T-helper 1 cell treated with Interleukin-12 subunit alpha and Interleukin-12 subunit beta and Interleukin-4 antibody, amounts not matched to agents 30 μg/mL and 1 μg/mL, for 36 hours (primary cell): ENCODE data around the gene YIF1B.
A peak's percentile ranks its signal among the peaks of the same experiment; 100 is the strongest.
"Not testable (repeated sequence)": the region's sequence is repeated elsewhere in the genome, so short reads cannot be mapped to it uniquely, and the experiment has no call there.

Source experiments
- H3K27ac Mint-ChIP-seq: one replicate; pipeline ENCODE4 v1.8.0; 2021; ENCODE audit warnings: mild to moderate bottlenecking, mixed read lengths
- H3K27me3 Mint-ChIP-seq: one replicate; pipeline ENCODE4 v1.8.0; 2021; ENCODE audit warnings: low read depth, mixed read lengths
- H3K36me3 Mint-ChIP-seq: one replicate; pipeline ENCODE4 v1.8.0; 2021; ENCODE audit warnings: low read depth, mixed read lengths
- H3K4me1 Mint-ChIP-seq: one replicate; pipeline ENCODE4 v1.8.0; 2021; ENCODE audit warnings: low read depth, mixed read lengths
- H3K4me3 Mint-ChIP-seq: one replicate; pipeline ENCODE4 v1.8.0; 2021; ENCODE audit warnings: mild to moderate bottlenecking, moderate library complexity, mixed read lengths
- H3K9me3 Mint-ChIP-seq: one replicate; pipeline ENCODE4 v1.8.0; 2021; ENCODE audit warnings: mixed read lengths

YIF1B gene

DNA sequence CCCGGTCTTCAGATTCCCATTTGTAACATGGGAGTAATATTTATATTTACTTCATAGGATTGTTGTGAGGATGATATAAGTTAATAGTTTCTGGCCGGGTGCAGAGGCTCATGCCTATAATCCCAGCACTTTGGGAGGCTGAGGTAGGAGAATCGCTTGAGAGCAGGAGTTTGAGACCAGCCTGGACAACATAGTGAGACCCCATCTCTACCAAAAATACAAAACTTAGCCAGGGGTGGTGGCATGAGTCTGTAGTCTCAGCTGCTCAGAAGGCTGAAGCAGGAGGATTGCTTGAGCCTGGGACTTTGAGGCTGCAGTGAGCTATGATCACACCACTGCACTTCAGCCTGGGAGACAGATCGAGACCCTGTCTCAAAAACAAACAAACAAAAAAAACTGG, 31.1 kb upstream of the YIF1B start:
- H3K4me3 Mint-ChIP-seq = no peak overlapping the region
- H3K9me3 Mint-ChIP-seq = no peaks in the 10 kb centered on the region
- no peaks in the 10 kb centered on the region for H3K4me1 Mint-ChIP-seq
- H3K27me3 Mint-ChIP-seq = no peaks in the 10 kb centered on the region
- H3K27ac Mint-ChIP-seq = no peak overlapping the region
- H3K36me3 Mint-ChIP-seq = peaks cover 2% of the 10 kb centered on the region

GRCh38 chr19:38340927-38341326, 25.2 kb upstream of the YIF1B start:
- Mint-ChIP-seq H3K9me3 (no peaks in the 10 kb centered on the region), H3K27ac (no peak overlapping the region), H3K4me3 (no peak overlapping the region), H3K36me3 (no peaks in the 10 kb centered on the region), H3K27me3 (no peaks in the 10 kb centered on the region), H3K4me1 (peaks cover 14% of the 10 kb centered on the region)

GRCh38 chr19:38339011-38339410, 23.3 kb upstream of the YIF1B start:
- not testable (repeated sequence) for H3K9me3 Mint-ChIP-seq, H3K4me3 Mint-ChIP-seq, H3K27me3 Mint-ChIP-seq, H3K27ac Mint-ChIP-seq, H3K36me3 Mint-ChIP-seq
- peaks cover 14% of the 10 kb centered on the region for H3K4me1 Mint-ChIP-seq

GRCh38 chr19:38337360-38337653, 21.6 kb upstream of the YIF1B start:
- no peaks in the 10 kb centered on the region for H3K36me3 Mint-ChIP-seq
- peak overlapping the region; percentile 95 for H3K4me3 Mint-ChIP-seq
- peaks cover 14% of the 10 kb centered on the region for H3K4me1 Mint-ChIP-seq
- H3K27ac Mint-ChIP-seq = peak overlapping the region; percentile 99
- no peaks in the 10 kb centered on the region for H3K27me3 Mint-ChIP-seq
- no peaks in the 10 kb centered on the region for H3K9me3 Mint-ChIP-seq

- Mint-ChIP-seq H3K4me3 (peak overlapping the region; percentile 95), H3K36me3 (no peaks in the 10 kb centered on the region), H3K4me1 (peaks cover 14% of the 10 kb centered on the region), H3K27ac (peak overlapping the region; percentile 99), H3K27me3 (no peaks in the 10 kb centered on the region), H3K9me3 (no peaks in the 10 kb centered on the region)
Observed at GRCh38 chr19:38336638-38337359, 21.1 kb upstream of the YIF1B start.

DNA sequence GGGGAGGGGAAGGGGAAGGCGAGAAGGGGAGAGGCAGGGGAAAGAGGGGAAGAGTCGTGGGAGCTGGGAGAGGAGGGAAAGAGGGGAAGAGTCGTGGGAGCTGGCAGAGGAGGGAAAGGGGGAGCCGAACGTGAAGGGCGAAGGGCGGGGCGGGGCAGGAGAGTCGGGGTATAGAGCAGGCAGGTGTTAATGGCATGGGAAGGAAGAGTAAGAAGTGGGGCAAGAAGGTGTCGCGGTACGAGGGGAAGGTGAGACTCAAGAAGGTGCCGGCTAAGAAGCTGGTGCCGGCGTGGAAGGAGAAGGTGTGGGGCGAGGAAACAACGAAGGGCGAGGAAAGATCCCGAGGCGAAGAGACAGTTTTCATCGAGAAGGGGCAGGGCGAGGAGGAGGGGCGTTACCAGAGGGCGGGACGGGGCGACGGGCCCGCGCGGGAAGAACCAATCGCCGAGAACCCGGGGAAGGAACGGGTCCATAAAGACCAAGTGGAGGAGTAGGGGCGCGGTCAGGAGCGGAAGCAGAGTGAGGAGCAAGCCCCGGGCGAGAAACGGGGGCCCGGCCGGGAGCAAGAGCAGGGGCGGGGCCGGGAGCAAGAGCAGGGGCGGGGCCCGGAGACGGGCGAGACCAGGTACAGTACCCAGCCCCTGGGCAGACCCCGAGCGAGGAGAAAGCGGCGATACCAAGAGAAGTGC, 20.3 kb upstream of the YIF1B start:
- Mint-ChIP-seq H3K4me1 (peaks cover 14% of the 10 kb centered on the region), H3K27ac (peak overlapping the region; percentile 99), H3K9me3 (no peaks in the 10 kb centered on the region), H3K36me3 (no peaks in the 10 kb centered on the region), H3K27me3 (no peaks in the 10 kb centered on the region), H3K4me3 (peak overlapping the region; percentile 95)

DNA sequence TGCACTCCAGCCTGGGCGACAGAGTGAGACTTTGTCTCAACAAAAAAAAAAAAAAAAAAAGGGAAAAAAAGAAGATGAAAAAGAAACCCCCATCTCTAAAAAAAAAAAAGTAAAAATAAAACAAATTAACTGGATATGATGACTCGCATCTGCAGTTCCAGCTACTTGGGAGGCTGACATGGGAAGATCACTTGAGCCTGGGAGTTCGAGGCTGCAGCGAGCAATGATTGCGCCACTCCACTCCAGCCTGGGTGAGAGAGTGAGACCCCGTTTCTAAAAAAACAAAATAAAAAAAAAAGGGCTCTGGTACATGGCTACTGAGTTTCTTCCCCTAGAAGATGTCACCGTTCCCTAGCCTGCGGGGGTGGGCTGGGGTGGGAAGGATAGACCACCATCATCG, 17.5 kb upstream of the YIF1B start:
- Mint-ChIP-seq H3K4me1 (peaks cover 10% of the 10 kb centered on the region), H3K9me3 (no peaks in the 10 kb centered on the region), H3K27me3 (no peaks in the 10 kb centered on the region), H3K4me3 (no peak overlapping the region), H3K27ac (no peak overlapping the region), H3K36me3 (peaks cover 6% of the 10 kb centered on the region)

DNA sequence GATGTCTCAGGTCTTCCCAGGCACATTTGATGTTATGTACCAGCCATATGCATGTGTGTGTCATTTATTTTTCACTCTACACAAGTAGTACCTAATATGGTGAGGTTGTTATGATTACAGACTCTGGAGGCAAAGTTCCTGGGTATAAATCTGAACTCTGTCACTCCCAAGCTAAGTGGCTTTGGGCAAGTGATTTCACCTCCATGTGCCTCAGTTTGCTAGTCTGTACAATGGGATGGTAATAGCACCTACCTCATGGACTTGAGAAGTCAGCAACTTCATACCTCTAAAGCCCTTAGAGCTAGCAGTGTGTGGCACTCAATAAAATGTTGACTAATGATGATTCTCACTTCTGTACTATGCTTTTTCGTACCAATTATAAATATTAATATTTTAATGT, 16.0 kb upstream of the YIF1B start:
- no peaks in the 10 kb centered on the region for H3K27me3 Mint-ChIP-seq
- no peak overlapping the region for H3K4me3 Mint-ChIP-seq
- peaks cover 5% of the 10 kb centered on the region for H3K4me1 Mint-ChIP-seq
- H3K9me3 Mint-ChIP-seq = no peaks in the 10 kb centered on the region
- H3K36me3 Mint-ChIP-seq = peaks cover 12% of the 10 kb centered on the region
- H3K27ac Mint-ChIP-seq = no peak overlapping the region

- Mint-ChIP-seq H3K4me1 (peaks cover 3% of the 10 kb centered on the region), H3K4me3 (no peak overlapping the region), H3K9me3 (no peaks in the 10 kb centered on the region), H3K36me3 (peaks cover 15% of the 10 kb centered on the region), H3K27me3 (no peaks in the 10 kb centered on the region), H3K27ac (no peak overlapping the region)
Observed at GRCh38 chr19:38329651-38330050, 13.9 kb upstream of the YIF1B start.

DNA sequence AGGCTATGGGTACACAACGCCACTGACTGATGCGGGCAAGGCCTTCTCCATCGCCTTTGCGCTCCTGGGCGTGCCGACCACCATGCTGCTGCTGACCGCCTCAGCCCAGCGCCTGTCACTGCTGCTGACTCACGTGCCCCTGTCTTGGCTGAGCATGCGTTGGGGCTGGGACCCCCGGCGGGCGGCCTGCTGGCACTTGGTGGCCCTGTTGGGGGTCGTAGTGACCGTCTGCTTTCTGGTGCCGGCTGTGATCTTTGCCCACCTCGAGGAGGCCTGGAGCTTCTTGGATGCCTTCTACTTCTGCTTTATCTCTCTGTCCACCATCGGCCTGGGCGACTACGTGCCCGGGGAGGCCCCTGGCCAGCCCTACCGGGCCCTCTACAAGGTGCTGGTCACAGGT, 10.8 kb upstream of the YIF1B start:
- Mint-ChIP-seq H3K27ac (no peak overlapping the region), H3K4me3 (no peak overlapping the region), H3K36me3 (peaks cover 19% of the 10 kb centered on the region), H3K27me3 (no peaks in the 10 kb centered on the region), H3K9me3 (no peaks in the 10 kb centered on the region), H3K4me1 (peaks cover 13% of the 10 kb centered on the region)

- H3K9me3 Mint-ChIP-seq = no peaks in the 10 kb centered on the region
- no peak overlapping the region for H3K4me3 Mint-ChIP-seq
- no peaks in the 10 kb centered on the region for H3K27me3 Mint-ChIP-seq
- peaks cover 16% of the 10 kb centered on the region for H3K36me3 Mint-ChIP-seq
- no peak overlapping the region for H3K27ac Mint-ChIP-seq
- H3K4me1 Mint-ChIP-seq = peaks cover 27% of the 10 kb centered on the region
Observed at GRCh38 chr19:38324431-38324830, 8.7 kb upstream of the YIF1B start.

DNA sequence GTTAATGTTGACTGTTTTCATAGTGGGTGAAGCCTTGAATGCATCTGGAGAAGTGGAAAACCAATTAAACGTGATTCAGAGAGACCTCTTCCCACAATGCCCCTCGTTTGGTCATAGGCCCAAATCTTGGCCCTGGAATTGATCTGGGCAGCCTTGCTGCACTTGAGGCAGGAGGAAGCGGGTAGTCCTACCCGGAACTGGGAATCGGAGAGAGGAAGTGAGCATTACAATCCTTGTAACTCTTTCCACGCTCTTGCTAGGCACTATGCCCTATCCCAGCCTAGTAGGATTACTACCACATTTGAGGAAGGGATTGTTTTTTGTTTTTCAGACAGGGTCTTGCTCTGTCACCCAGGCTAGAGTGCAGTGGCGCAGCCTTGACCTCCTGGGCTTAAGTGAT, 7.5 kb upstream of the YIF1B start:
- H3K4me3 Mint-ChIP-seq = no peak overlapping the region
- peaks cover 13% of the 10 kb centered on the region for H3K36me3 Mint-ChIP-seq
- H3K4me1 Mint-ChIP-seq = peaks cover 37% of the 10 kb centered on the region
- no peaks in the 10 kb centered on the region for H3K27me3 Mint-ChIP-seq
- no peak overlapping the region for H3K27ac Mint-ChIP-seq
- H3K9me3 Mint-ChIP-seq = no peaks in the 10 kb centered on the region

GRCh38 chr19:38321646-38322196, 6.0 kb upstream of the YIF1B start:
- H3K36me3 Mint-ChIP-seq = peaks cover 7% of the 10 kb centered on the region

GRCh38 chr19:38320969-38321339, 5.2 kb upstream of the YIF1B start:
- peak overlapping the region; percentile 82 for H3K4me3 Mint-ChIP-seq
- peaks cover 7% of the 10 kb centered on the region for H3K36me3 Mint-ChIP-seq
- peaks cover 53% of the 10 kb centered on the region for H3K4me1 Mint-ChIP-seq
- no peak overlapping the region for H3K27ac Mint-ChIP-seq
- H3K27me3 Mint-ChIP-seq = no peaks in the 10 kb centered on the region
- H3K9me3 Mint-ChIP-seq = no peaks in the 10 kb centered on the region

More at GRCh38 chr19:38321646-38322196, 6.0 kb upstream of the YIF1B start:
- no peaks in the 10 kb centered on the region for H3K9me3 Mint-ChIP-seq
- H3K4me1 Mint-ChIP-seq = peaks cover 47% of the 10 kb centered on the region
- H3K27me3 Mint-ChIP-seq = no peaks in the 10 kb centered on the region
- peak overlapping the region; percentile 16 for H3K27ac Mint-ChIP-seq
- H3K4me3 Mint-ChIP-seq = peak overlapping the region; percentile 82
